CD4-positive, alpha-beta T cell (primary cell): Measurements from ENCODE around the gene CHMP1A. TPM values are rescaled to one million over a fixed set of nuclear protein-coding genes. Genes with fewer than 3 reads are reported as not detected.
"Not testable (repeated sequence)": the region's sequence is repeated elsewhere in the genome, so short reads cannot be mapped to it uniquely, and the experiment has no call there.

ENCODE experiments used
- ATAC-seq: fragments of 200-7000 bp; cut with Tn5 transposase; one replicate; pipeline ENCODE4 v1.10.0; 2022; ENCODE audit warnings: mild to moderate bottlenecking; ENCODE audit not compliant: poor library complexity
- CTCF ChIA-PET: fragments of 350-600 bp; sonication (Branson Sonifier 250); formaldehyde crosslinking; loops from one replicate; lab custom pipeline; 2021; ENCODE audit warnings: antibody characterized with exemption, inconsistent platforms; lab: Charles Lee
- POLR2A ChIA-PET: fragments of 350-600 bp; sonication (Branson Sonifier 250); formaldehyde crosslinking; loops from one replicate; lab custom pipeline; 2021; ENCODE audit warnings: antibody characterized with exemption, inconsistent platforms; lab: Charles Lee
- DNase-seq, 14 experiments: peaks; one replicate each; pipeline ENCODE4 v3.0.0-alpha.2; 2013 to 2020; ENCODE audit warnings: mixed read lengths in 2 of 14
- H3K27ac ChIP-seq, 2 donors: one replicate each; pipeline versions ENCODE4 v1.5.1 to v1.7.0; 2013; ENCODE audit warnings: low read length in 2 of 2, low read depth in 1 of 2, mild to moderate bottlenecking in 1 of 2
- H3K27me3 ChIP-seq, 2 experiments: 1 replicate in 1 of 2; 2 replicates in 1 of 2; pipeline versions ENCODE4 v1.6.1 to v1.7.0; 2013; ENCODE audit warnings: low read length in 2 of 2, control low read depth in 1 of 2, mild to moderate bottlenecking in 1 of 2, moderate library complexity in 1 of 2; ENCODE audit not compliant: insufficient read depth in 2 of 2, control insufficient read depth in 1 of 2
- H3K36me3 ChIP-seq: one replicate; pipeline ENCODE4 v1.6.1; 2013; ENCODE audit warnings: low read length, control low read depth; ENCODE audit not compliant: insufficient read depth
- H3K4me1 ChIP-seq: one replicate; pipeline ENCODE4 v1.6.1; 2013; ENCODE audit warnings: low read length, control low read depth; ENCODE audit not compliant: insufficient read depth
- H3K4me3 ChIP-seq: one replicate; pipeline ENCODE4 v1.5.1; 2013; ENCODE audit warnings: mild to moderate bottlenecking, low read length, moderate library complexity
- H3K9me3 ChIP-seq, 2 experiments: 1 replicate in 1 of 2; 2 replicates in 1 of 2; pipeline versions ENCODE4 v1.6.1 to v1.7.0; 2013; ENCODE audit warnings: low read length in 2 of 2, mild to moderate bottlenecking in 2 of 2, control low read depth in 1 of 2, moderate library complexity in 1 of 2; ENCODE audit not compliant: control insufficient read depth in 1 of 2, insufficient read depth in 1 of 2
- H3K27ac Mint-ChIP-seq: one replicate; pipeline ENCODE4 v1.8.0; 2020; ENCODE audit warnings: mixed read lengths
- H3K27me3 Mint-ChIP-seq: one replicate; pipeline ENCODE4 v1.8.0; 2021; ENCODE audit warnings: mixed read lengths
- H3K36me3 Mint-ChIP-seq: one replicate; pipeline ENCODE4 v1.8.0; 2021; ENCODE audit warnings: low read depth, mixed read lengths
- H3K4me1 Mint-ChIP-seq: one replicate; pipeline ENCODE4 v1.8.0; 2021; ENCODE audit warnings: low read depth, mixed read lengths
- H3K4me3 Mint-ChIP-seq: one replicate; pipeline ENCODE4 v1.8.0; 2020; ENCODE audit warnings: mild to moderate bottlenecking, mixed read lengths
- H3K9me3 Mint-ChIP-seq: one replicate; pipeline ENCODE4 v1.8.0; 2020; ENCODE audit warnings: mixed read lengths
- intact Hi-C, 2 experiments: fragments of 100-400 bp; cut with DNase I in 1 of 2; cut with micrococcal nuclease in 1 of 2; formaldehyde crosslinking; loops; one replicate each; pipeline versions ENCODE4 v1.15.1 to v1.9.0; 2023 to 2025; cut with DNase I, micrococcal nuclease
- total RNA-seq, 174 experiments: library from RNA in 2 of 174; stranded (reverse) in 2 of 174; gene quantifications; one replicate each; pipeline ENCODE4 v1.2.3 and lab custom pipeline; 2021 to 2026
- TF ChIP-seq, protein P1 (sequence below): fragments of 200-600 bp; IDR thresholded peaks from one replicate; pipeline ENCODE4 v1.8.0; 2022; ENCODE audit warnings: antibody characterized with exemption, mild to moderate bottlenecking

CHMP1A gene
- total RNA-seq, 2 experiments from 2014 or later, result 54.7 to 55.9 TPM

DNA sequence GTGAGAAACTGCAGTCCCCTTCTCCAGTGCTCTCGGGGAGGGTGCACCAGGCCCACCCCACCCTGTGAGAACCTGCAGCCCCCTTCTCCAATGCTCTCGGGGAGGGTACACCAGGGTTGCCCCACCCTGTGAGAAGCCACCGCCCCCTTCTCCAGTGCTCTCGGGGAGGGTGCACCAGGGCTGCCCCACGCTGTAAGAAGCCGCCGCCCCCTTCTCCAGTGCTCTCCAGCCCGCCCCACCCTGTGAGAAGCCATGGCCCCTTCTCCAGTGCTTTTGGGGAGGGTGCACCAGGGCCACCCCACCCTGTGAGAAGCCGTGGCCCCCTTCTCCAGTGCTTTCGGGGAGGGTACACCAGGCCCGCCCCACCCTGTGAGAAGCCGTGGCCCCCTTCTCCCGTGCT is 12.2 kb upstream of the CHMP1A start:
- Histone ChIP-seq H3K9me3 (no peaks in the 10 kb centered on the region), H3K27me3 (no peaks in the 10 kb centered on the region), H3K4me1 (peaks cover 5% of the 10 kb centered on the region), H3K4me3 (no peak overlapping the region), H3K27ac (no peak overlapping the region), H3K36me3 (no peaks in the 10 kb centered on the region)
- POLR2A ChIA-PET, result no interaction called here
- Mint-ChIP-seq H3K9me3 (no peaks in the 10 kb centered on the region), H3K27me3 (no peaks in the 10 kb centered on the region), H3K4me3 (no peak overlapping the region), H3K36me3 (no peaks in the 10 kb centered on the region), H3K4me1 (peaks cover 6% of the 10 kb centered on the region), H3K27ac (no peak overlapping the region)
- ATAC-seq (no peak), DNase-seq (no peak)
- TF ChIP-seq, protein P1, sequence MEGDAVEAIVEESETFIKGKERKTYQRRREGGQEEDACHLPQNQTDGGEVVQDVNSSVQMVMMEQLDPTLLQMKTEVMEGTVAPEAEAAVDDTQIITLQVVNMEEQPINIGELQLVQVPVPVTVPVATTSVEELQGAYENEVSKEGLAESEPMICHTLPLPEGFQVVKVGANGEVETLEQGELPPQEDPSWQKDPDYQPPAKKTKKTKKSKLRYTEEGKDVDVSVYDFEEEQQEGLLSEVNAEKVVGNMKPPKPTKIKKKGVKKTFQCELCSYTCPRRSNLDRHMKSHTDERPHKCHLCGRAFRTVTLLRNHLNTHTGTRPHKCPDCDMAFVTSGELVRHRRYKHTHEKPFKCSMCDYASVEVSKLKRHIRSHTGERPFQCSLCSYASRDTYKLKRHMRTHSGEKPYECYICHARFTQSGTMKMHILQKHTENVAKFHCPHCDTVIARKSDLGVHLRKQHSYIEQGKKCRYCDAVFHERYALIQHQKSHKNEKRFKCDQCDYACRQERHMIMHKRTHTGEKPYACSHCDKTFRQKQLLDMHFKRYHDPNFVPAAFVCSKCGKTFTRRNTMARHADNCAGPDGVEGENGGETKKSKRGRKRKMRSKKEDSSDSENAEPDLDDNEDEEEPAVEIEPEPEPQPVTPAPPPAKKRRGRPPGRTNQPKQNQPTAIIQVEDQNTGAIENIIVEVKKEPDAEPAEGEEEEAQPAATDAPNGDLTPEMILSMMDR, result no peak
- intact Hi-C loops, result no loop called here
- CTCF ChIA-PET, result no interaction called here

DNA sequence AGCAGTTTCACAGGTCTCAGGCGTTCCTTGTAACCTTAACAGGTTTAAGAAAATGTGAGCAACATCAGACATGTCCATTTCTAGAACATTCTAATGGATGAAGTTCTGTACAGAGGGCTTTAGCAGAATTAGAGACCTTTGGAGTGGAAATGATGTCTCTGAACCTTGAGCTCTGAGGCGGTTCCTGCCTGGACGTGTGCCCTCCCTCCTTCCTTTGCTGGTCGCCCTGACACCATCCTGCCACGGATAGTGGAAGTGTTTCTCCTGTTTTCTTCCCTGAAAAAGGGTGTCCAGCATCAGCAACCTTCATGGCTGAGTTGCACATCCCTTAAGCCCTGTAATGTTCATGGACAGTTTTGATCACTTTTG is 11.3 kb upstream of the CHMP1A start:
- H3K27ac ChIP-seq, result no peak overlapping the region
- Mint-ChIP-seq H3K27ac (no peak overlapping the region), H3K4me3 (peak overlapping the region; percentile 45), H3K9me3 (no peaks in the 10 kb centered on the region), H3K36me3 (no peaks in the 10 kb centered on the region), H3K4me1 (peaks cover 6% of the 10 kb centered on the region), H3K27me3 (no peaks in the 10 kb centered on the region)
- H3K4me3 ChIP-seq, result no peak overlapping the region
- intact Hi-C loops, result no loop called here
- H3K27me3 ChIP-seq, result no peaks in the 10 kb centered on the region
- ChIA-PET CTCF (no interaction called here), POLR2A (interaction anchor here (1.0 to 1.5 kb wide), 2 partner anchors 18 to 55 kb away, joined by 3 to 4 read pairs; partner anchors contain the start of gene CDK10)
- DNase-seq (no peak), ATAC-seq (no peak)
- no peaks in the 10 kb centered on the region for H3K9me3 ChIP-seq
- peaks cover 5% of the 10 kb centered on the region for H3K4me1 ChIP-seq
- TF ChIP-seq, protein P1, result no peak
- no peaks in the 10 kb centered on the region for H3K36me3 ChIP-seq

DNA sequence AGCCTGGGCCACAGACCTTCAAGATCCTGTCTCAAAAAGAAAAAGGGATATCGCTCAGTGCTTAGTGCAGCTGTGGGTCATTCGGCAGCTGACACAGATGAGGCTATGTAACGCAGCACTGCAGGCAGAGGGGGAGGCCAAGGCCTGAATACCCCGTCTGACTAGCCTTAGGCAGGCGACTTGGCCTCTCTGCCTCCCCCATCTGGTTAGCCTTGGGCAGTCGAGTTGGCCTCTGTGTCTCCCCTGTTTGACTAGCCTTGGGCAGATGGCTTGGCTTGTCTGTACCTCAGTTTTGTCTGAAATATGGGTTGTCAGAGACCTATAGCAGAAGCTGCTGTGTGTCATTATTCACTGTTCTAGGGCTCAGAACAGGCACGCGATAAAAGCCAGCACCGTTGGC is 10.1 kb upstream of the CHMP1A start:
- POLR2A ChIA-PET, result interaction anchor here (1.0 to 1.5 kb wide), 2 partner anchors 19 to 56 kb away, joined by 3 to 4 read pairs; partner anchors contain the start of gene CDK10
- Histone ChIP-seq H3K27me3 (no peaks in the 10 kb centered on the region), H3K4me1 (peaks cover 5% of the 10 kb centered on the region), H3K9me3 (no peaks in the 10 kb centered on the region), H3K4me3 (no peak overlapping the region), H3K27ac (no peak overlapping the region), H3K36me3 (peaks cover 6% of the 10 kb centered on the region)
- TF ChIP-seq, protein P1, result no peak
- no peaks in the 10 kb centered on the region for H3K27me3 Mint-ChIP-seq
- intact Hi-C loops, result no loop called here
- H3K4me1 Mint-ChIP-seq, result peaks cover 6% of the 10 kb centered on the region
- ATAC-seq, result no peak
- H3K36me3 Mint-ChIP-seq, result peaks cover 4% of the 10 kb centered on the region
- CTCF ChIA-PET, result no interaction called here
- no peak overlapping the region for H3K4me3 Mint-ChIP-seq
- no peak for DNase-seq
- no peaks in the 10 kb centered on the region for H3K9me3 Mint-ChIP-seq
- no peak overlapping the region for H3K27ac Mint-ChIP-seq

DNA sequence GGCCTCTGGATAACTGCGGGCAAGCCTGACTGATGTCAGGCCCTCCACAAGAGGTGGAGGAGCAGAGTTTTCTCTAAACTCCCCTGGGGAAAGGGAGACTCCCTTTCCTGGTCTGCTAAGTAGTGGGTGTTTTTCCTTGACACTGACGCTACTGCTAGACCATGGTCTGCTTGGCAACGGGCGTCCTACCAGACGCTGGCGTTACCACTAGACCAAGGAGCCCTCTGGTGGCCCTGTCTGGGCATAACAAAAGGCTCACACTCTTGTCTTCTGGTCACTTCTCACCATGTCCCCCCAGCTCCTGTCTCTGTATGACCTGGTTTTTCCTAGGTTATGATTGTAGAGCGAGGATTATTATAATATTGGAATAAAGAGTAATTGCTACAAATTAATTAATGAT is 9.5 kb upstream of the CHMP1A start:
- H3K27ac ChIP-seq, H3K4me1 Mint-ChIP-seq, H3K4me3 ChIP-seq, H3K27me3 ChIP-seq, H3K4me1 ChIP-seq, CTCF ChIA-PET, ATAC-seq, H3K9me3 ChIP-seq, DNase-seq, POLR2A ChIA-PET, H3K36me3 ChIP-seq, H3K4me3 Mint-ChIP-seq, intact Hi-C loops, H3K36me3 Mint-ChIP-seq, H3K27ac Mint-ChIP-seq, H3K27me3 Mint-ChIP-seq, H3K9me3 Mint-ChIP-seq: not testable (repeated sequence)

DNA sequence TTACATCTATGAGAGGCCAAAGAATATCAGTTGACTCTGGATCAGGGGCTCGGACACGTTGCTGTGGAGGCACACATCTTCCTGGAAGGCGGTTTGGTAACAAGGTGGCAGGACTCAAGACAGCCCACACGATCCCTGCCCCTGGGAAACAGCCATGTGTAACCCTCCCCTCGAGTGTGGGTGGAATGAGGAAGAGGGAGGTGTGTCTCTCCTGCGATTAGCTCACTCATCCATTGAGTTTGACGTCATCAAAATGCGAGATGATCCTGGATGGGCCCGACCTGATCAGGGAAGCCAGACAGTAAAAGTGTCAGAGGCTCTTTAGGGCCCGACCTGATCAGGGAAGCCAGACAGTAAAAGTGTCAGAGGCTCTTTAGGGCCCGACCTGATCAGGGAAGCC is 6.7 kb upstream of the CHMP1A start:
- Histone ChIP-seq H3K4me1 (peaks cover 11% of the 10 kb centered on the region), H3K36me3 (peaks cover 16% of the 10 kb centered on the region)
- H3K27me3 Mint-ChIP-seq, H3K27ac ChIP-seq, H3K27me3 ChIP-seq, DNase-seq, H3K4me3 Mint-ChIP-seq, H3K4me3 ChIP-seq, H3K4me1 Mint-ChIP-seq, ATAC-seq, intact Hi-C loops, H3K9me3 Mint-ChIP-seq, POLR2A ChIA-PET, CTCF ChIA-PET, H3K9me3 ChIP-seq, H3K27ac Mint-ChIP-seq: not testable (repeated sequence)
- H3K36me3 Mint-ChIP-seq, result peaks cover 16% of the 10 kb centered on the region
